GM12875 (cell line): ENCODE measurements around the gene KLC4.

Source experiments
- H3K4me3 ChIP-seq: one replicate; pipeline ENCODE4 v1.5.1; 2011; ENCODE audit warnings: low read depth, low read length, control low read depth
- TF ChIP-seq, protein P1 (sequence below): IDR thresholded peaks from 2 replicates; pipeline ENCODE4 v1.5.1; 2011; ENCODE audit warnings: low read depth, mild to moderate bottlenecking, control low read depth, inconsistent platforms, low read length, moderate library complexity, borderline replicate concordance; ENCODE audit not compliant: insufficient read depth

The KLC4 gene

DNA sequence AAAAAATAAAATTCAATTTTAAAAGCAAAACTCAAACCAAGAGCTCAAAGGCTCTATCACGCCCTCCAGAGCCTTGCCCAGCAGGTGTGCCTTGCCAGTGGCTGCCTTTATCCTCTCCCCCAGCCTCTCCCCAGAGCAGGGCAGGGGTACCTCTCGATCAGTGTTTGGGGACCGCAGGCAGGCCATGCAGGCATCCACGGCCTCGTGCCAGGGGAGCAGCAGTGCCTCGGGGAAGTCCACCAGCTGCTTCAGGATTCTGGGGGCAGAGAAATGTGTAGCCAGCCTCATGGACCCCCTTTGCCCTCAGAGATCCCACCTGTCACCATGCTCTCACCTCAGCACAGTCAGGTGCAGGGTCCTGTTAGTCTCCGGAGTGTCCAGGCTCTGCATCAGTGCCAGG is 11.4 kb upstream of the KLC4 start:
- no peak overlapping the region for H3K4me3 ChIP-seq
- TF ChIP-seq, protein P1, sequence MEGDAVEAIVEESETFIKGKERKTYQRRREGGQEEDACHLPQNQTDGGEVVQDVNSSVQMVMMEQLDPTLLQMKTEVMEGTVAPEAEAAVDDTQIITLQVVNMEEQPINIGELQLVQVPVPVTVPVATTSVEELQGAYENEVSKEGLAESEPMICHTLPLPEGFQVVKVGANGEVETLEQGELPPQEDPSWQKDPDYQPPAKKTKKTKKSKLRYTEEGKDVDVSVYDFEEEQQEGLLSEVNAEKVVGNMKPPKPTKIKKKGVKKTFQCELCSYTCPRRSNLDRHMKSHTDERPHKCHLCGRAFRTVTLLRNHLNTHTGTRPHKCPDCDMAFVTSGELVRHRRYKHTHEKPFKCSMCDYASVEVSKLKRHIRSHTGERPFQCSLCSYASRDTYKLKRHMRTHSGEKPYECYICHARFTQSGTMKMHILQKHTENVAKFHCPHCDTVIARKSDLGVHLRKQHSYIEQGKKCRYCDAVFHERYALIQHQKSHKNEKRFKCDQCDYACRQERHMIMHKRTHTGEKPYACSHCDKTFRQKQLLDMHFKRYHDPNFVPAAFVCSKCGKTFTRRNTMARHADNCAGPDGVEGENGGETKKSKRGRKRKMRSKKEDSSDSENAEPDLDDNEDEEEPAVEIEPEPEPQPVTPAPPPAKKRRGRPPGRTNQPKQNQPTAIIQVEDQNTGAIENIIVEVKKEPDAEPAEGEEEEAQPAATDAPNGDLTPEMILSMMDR: no peak

DNA sequence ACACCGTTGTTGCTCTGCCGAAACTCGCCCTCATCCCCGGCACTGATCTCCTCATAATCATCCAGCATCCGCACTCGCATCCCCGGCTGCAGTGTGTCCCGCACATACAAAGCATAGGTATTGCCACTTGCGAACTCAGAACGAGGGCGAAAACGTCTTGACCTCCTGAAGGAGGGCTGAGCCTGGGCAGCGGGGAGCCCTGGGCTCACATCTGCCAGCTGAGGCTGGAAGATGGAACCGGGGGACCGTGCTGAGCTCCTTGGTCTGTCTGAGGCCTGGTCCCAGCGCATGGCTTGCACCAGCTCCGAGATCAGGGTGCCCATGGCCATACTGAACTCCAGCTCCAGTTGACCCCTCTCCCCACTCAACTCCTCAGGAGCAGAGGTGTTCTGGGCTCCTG is 8.4 kb upstream of the KLC4 start:
- H3K4me3 ChIP-seq: no peak overlapping the region
- TF ChIP-seq, protein P1: no peak

DNA sequence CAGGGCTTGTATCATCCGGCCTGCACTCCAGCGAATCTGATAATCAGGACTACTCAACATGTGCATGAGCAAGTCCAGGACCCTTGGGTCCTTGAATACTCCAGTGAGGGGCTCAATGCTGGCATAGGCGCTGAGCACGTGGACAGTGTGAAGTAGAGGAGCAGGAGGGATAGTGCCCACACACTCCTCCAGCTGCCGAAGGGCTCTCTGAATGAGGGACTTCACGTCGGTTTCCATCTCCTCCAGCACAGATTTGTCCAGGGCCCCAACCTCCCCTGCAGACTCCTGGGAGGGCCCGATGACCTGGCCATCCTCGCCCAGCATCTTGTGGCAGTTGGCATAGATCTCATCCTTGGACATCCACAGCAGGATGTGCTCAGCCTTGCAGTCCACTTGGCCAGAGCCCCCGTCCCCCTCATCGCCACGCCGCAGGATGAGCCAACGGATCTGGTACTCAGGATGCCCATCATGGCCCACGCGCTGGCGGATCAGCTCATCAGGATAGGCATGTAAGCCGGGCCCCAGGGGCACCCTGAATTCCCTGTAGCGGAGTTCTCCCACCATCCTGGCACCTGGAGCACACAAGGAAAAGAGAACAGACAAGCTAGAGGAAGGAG is 7.1 kb upstream of the KLC4 start:
- TF ChIP-seq, protein P1: no peak
- no peak overlapping the region for H3K4me3 ChIP-seq

DNA sequence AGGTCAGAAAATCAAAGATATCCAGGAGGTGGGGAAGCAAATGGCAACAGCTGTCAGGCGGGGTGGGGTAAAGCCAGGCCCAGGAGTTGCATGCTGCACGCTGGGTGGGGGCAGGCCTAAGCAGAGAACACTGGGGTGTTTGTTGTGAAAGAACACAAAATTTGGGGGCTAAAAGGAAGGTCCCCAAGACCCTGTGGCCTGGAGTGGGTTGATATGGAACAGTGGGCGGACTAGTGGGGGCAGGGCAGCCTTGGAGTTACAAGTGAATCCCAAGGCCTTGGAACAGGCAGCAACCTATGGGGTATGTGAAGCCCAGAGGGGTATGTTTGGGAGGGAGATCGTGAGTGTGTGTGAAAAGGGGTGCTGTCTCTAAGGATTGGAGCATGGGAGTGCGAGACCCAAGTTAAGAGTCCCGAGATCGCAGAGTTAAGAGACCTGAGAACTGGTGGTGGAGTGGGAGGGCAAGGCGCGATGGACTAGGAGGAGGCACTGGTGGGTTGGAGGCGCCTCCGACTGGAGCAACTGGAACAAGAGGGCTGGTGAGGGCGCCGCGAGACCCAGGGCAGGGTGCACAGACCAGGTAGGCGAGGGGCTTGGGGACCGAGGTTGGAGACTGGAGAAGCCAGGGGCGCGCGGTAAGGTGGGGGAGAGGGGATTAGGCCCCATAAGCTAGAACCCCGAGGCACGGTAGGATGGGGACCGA is 6.4 kb upstream of the KLC4 start:
- TF ChIP-seq, protein P1: no peak
- H3K4me3 ChIP-seq: peak overlapping the region; percentile 54

DNA sequence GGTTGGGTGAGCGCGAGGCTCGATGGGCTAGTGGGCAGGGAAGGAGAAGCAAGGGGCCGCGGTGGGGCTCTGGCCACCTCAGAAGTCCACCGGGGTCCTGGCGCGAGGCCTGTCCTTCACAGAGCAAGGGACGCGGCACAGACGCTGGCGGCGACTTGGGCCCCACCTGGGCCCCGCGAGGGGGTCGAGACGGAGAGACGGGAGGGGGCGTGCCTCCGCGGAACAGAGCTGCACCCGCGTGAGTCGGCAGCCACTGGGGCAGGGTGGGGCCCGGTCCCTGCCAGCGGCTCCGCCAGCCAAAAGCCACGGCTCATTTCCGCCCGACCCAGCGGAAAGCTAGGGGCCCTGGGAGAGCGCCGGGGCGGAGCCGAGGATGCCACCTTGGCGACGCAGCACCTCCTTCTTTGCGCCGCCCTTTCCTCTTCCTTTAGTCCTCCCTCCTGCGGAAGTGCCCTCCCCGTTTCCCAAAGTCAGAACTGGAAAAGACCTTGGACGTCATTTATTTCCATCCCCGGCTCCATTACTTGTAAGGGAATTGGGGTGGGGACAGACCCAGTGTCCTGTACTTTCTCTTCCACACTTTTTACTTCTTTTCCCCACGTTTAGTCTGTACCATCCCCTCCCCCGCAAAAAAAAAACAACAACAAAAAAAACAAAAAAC is 5.8 kb upstream of the KLC4 start, which contains the start of gene CUL7:
Gene CUL7, minus strand, starts transcription at position 307 of the 661 bp plus-strand sequence. CDS start 1,063 bp downstream, outside the sequence.
- TF ChIP-seq, protein P1: no peak
- peak within 1 kb of the TSS; percentile 54 for H3K4me3 ChIP-seq

DNA sequence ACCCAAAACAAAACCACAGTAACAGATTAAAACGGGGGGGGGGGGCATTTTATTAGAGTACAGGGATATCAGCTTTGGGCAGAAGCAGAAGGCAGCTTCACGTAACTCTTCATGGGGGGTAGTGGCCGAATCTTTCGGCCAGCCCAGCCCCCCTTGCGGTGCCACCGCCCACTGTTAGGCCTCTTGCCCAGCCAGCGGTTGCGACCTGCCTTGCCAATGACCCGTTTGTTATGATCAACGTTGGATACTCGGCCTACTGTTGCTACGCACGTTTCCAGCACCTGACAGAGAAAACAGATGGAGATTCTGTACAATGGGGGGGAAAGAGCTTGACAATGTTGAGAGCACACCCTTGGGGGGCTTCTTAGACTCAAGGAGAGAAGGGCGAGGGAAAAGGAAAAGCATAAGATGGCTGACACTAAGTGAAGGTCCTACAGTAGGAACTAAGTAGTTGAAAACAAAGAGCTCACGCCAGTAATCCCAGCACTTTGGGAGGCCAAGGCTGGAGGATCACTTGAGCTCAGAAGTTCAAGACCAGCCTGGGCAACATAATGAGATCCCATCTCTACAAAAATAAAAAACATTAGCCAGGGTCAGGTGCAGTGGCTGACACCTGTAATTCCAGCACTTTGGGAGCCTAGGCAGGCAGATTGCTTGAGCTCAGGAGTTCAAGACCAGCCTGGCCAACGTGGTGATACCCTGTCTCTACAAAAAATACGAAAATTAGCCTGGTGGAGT is 5.1 kb upstream of the KLC4 start:
- TF ChIP-seq, protein P1: no peak
- peak overlapping the region; percentile 54 for H3K4me3 ChIP-seq
